Raji (cell line): ENCODE results near the gene PTBP2.

Experiments used
- POLR2A ChIP-seq: IDR thresholded peaks from 2 replicates; pipeline ENCODE4 v1.6.1; 2011; ENCODE audit warnings: low read depth, low read length, control low read depth; ENCODE audit not compliant: insufficient read depth

Gene PTBP2

GRCh38 chr1:96721416-96722160 lies at the start of gene PTBP2:
PTBP2 (plus strand) TSS chr1:96721784; CDS start chr1:96721865, 81 bp downstream.
- TF ChIP-seq POLR2A = peak; percentile 62

GRCh38 chr1:96674915-96675314 lies 46.7 kb upstream of the PTBP2 start:
- TF ChIP-seq POLR2A = no peak

GRCh38 chr1:96682056-96682455 lies 39.5 kb upstream of the PTBP2 start:
- TF ChIP-seq POLR2A = no peak

GRCh38 chr1:96683931-96684330 lies 37.7 kb upstream of the PTBP2 start:
- TF ChIP-seq POLR2A = no peak

GRCh38 chr1:96684744-96685143 lies 36.8 kb upstream of the PTBP2 start:
- no peak for TF ChIP-seq POLR2A

GRCh38 chr1:96688767-96689166 lies 32.8 kb upstream of the PTBP2 start:
- no peak for TF ChIP-seq POLR2A

GRCh38 chr1:96695954-96696353 lies 25.6 kb upstream of the PTBP2 start:
- TF ChIP-seq POLR2A = no peak

GRCh38 chr1:96698342-96698983 lies 23.1 kb upstream of the PTBP2 start:
- no peak for TF ChIP-seq POLR2A

GRCh38 chr1:96703186-96703585 lies 18.4 kb upstream of the PTBP2 start:
- TF ChIP-seq POLR2A = no peak

- TF ChIP-seq POLR2A = no peak
Measured at GRCh38 chr1:96707023-96707422, 14.6 kb upstream of the PTBP2 start.

- TF ChIP-seq POLR2A = no peak
Measured at GRCh38 chr1:96708482-96708881, 13.1 kb upstream of the PTBP2 start.

- TF ChIP-seq POLR2A = no peak
Measured at GRCh38 chr1:96710708-96711477, 10.7 kb upstream of the PTBP2 start.

GRCh38 chr1:96713649-96714048 lies 7.9 kb upstream of the PTBP2 start:
- no peak for TF ChIP-seq POLR2A

GRCh38 chr1:96714881-96715280 lies 6.7 kb upstream of the PTBP2 start:
- TF ChIP-seq POLR2A = no peak

GRCh38 chr1:96715482-96715881 lies 6.1 kb upstream of the PTBP2 start:
- TF ChIP-seq POLR2A = no peak

GRCh38 chr1:96721053-96721415 lies 550 bp upstream of the PTBP2 start:
- TF ChIP-seq POLR2A = no peak
